Measurements from ENCODE around the gene THG1L. TPM values are rescaled to one million over a fixed set of nuclear protein-coding genes. Genes with fewer than 3 reads are reported as not detected.

Gene THG1L
- total RNA-seq, 1 donor from 2014 or later, result 4.1 TPM

Other genes with a start within 250 kb of the THG1L start
- 8.4 TPM for gene ADAM19, start 155.6 kb upstream of the THG1L start, total RNA-seq
- 0.13 TPM for gene SOX30, start 79.0 kb upstream of the THG1L start, total RNA-seq
- gene C5orf52, start 59.9 kb upstream of the THG1L start, total RNA-seq, result not detected
- 1.3 TPM for gene LSM11, start 12.3 kb downstream of the THG1L start, total RNA-seq
- 55.5 TPM for gene CLINT1, start 127.7 kb downstream of the THG1L start, total RNA-seq